GM18505 (cell line): ENCODE measurements around the gene EMC8.
A peak's percentile ranks its signal among the peaks of the same experiment; 100 is the strongest.
"Not testable (repeated sequence)": the region's sequence is repeated elsewhere in the genome, so short reads cannot be mapped to it uniquely, and the experiment has no call there.

ENCODE experiments used
- ATAC-seq: cut with Tn5 transposase; IDR thresholded peaks from one replicate; pipeline ENCODE4 v1.9.1; 2021; ENCODE audit not compliant: unreplicated experiment
- POLR2A ChIP-seq: IDR thresholded peaks from 4 replicates; pipeline ENCODE4 v1.6.1; 2011; ENCODE audit warnings: borderline replicate concordance; ENCODE audit not compliant: insufficient read depth, insufficient read length; ENCODE audit errors: extremely low read depth

Gene EMC8

DNA sequence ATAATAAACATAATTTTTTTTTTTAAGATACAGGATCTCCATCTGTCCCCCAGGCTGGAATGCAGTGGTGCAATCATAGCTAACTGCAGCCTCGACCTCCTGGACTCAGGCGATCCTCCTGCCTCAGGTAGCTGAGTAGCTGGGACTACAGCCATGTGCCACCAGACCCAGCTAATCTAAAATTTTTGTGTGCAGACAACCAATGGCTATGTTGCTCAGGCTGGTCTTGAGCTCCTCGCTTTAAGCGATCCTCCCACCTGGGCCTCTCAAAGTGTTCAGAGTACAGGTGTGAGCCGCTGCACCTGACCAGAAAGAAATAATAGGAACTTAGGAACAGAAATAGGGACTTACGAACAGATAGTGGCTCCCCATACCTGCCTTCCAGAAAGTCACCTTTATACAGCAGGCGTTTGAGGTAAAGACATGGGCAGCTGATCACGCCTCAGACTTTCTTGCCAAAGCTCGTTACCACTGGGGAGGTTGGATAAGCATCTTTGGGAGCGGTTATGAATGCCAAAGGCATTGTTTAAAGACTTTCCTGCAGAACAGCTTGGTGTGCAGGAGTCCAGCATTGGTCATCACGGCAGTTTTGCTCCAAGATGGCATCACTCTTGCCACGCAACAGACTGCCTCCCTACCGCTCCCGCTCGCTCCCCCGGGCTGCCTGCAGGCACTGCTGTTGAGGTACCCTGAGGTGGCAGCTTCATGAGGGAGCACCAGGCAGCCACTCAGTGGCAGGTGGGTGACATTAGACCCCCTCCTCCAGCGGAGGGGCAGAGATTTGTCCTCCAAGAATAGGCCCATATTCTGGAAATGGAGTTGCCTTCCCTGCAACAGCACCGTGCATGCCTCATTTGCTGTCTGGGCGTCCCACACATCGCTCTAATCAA, 13.7 kb upstream of the EMC8 start:
- no peak for TF ChIP-seq POLR2A

DNA sequence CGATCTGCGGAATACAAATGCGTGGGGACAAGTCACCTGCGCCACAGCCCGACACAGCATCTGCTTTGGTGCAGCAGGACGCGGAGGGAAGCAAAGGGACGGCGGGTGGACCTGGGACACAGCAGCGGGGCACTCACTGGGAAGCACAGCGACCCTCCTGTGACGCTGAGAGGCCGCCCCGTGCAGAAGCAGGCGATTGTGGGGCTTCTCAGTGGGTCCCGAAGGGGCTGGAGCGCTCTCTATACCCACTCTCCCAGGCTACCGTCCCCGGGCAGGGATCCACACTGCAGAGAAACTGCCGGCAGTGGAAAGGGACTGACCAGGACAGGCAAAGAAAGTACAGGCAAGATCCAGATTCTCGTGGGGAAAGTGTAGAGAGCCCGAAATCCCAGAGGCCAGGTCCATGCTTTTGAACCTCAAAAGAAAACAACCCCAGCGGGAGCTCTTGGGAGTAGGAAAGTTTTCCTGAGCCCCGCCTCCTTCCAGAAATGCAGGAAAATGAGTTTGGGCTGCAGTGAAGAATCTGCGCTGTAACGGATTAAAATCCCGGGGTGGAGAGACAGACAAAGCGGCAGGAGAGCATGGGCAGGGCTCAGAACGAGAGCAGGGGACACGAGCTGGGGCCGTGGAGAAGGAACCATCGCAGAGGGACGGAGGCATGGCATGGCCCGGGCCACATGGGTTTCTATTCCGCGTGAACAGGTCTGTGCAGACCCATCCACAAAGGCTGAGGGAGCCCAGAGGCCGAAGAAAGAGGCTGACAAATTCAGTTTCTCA, 12.9 kb upstream of the EMC8 start:
- no peak for TF ChIP-seq POLR2A
- ATAC-seq = no peak

More for the DNA sequence above, 13.7 kb upstream of the EMC8 start:
- ATAC-seq = no peak

DNA sequence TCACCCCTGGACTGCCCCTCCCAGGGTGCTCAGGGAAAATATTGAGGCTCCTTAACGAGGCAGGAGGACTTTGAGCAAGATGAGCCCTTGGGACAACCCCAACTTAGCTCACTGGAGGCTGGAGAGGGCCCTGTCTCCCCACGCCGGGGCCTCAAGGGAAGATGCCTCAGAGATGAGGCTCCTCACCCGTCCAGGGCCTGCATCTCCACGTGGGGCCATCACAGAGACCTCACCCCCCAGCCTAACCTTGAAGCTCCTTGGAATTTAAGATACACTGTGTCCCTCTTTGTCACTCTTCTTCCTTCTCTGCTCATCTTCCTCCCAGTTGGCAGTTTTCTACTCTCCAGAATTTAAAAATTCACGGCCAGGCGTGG, 11.4 kb upstream of the EMC8 start:
- no peak for TF ChIP-seq POLR2A
- no peak for ATAC-seq

DNA sequence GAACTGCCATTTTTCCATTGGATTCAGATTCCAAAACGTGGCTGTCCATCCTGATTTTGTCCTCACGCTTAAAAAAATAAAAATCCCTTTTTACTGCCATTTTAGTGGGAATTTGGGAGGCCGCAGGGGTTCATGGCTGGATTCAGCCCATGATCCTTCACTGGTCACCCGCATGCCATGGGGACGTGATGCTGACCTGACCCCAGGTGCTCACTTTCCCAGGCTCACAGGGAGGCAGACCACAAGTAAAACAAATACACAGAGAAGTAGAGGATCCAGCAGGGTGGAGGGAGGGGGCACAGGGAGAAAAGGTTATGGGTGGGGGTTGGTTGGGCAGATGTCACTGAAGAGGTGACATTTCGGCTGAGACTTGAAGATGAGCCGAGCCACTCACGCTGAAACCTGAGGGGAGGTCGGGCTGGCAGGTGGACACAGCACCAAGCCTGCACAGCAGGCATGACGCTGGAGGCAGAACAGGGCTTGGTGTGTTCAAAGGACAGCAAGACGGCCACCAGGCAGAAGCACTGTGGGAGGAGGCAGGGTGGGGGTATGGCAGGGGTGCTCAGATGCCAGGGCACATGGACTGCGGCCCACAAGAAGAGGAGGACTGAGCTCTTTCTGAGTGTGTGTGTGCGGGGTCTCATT, 10.9 kb upstream of the EMC8 start:
- TF ChIP-seq POLR2A = no peak
- ATAC-seq = no peak

DNA sequence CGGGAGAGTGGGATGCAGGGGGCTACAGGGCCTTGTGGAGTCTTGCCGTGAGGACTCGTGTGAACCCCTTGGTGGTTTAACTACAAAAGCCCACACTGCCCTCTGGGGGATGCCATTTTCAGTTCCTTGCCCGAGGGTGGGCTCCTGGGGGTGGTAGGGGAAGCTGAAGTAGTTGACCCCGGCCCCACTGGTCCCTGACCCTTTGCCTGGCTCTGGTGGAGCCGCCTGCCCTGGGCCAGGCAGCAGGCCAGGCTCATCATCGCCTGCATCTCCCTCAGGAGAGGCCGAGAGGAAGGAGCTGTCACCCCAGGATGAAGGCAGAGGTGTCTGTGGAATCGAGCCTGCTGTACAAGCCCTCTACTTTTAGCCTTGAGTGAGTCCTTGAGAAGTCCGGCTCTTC, 10.3 kb upstream of the EMC8 start:
- TF ChIP-seq POLR2A = no peak
- no peak for ATAC-seq

DNA sequence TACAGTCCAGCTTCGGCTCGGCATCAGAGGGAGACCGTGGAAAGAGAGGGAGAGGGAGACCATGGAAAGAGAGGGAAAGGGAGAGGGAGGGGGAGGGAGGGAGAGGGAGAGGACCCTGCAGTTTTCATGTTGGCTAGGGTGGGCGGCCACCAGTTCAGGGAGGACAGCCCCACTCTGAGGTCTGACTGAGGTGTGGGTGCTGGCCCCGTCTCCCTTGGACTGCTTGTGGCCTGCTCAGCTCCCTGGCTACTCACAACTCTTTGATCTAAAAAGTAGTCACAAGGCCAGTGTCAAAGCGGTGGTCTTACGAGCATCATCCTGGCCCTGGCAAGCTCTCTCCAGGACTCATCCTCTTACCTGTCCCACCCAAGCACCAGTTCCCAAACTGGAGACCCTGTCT, 9.6 kb upstream of the EMC8 start:
- TF ChIP-seq POLR2A = no peak
- ATAC-seq = no peak

DNA sequence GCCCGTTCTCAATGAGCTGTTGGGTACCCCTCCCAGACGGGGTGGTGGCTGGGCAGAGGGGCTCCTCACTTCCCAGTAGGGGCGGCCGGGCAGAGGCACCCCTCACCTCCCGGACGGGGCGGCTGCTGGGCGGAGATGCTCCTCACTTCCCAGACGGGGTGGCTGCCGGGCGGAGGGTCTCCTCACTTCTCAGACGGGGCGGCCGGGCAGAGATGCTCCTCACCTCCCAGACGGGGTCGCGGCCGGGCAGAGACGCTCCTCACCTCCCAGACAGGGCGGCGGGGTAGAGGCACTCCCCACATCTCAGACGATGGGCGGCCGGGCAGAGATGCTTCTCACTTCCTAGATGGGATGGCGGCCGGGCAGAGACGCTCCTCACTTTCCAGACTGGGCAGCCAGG, 8.8 kb upstream of the EMC8 start:
- ATAC-seq = not testable (repeated sequence)

DNA sequence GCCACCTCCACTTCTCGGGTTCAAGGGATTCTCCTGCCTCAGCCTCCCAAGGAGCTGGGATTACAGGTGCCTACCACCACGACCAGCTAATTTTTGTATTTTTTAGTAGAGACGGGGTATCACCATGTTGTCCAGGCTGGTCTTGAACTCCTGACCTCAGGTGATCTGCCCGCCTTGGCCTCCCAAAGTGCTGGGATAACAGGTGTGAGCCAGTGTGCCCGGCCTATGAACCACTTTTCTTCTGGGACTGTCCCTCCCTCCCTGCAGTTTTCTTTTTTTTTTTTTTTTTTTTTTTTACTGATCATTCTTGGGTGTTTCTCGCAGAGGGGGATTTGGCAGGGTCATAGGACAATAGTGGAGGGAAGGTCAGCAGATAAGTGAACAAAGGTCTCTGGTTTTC, 8.0 kb upstream of the EMC8 start:
- not testable (repeated sequence) for ATAC-seq

DNA sequence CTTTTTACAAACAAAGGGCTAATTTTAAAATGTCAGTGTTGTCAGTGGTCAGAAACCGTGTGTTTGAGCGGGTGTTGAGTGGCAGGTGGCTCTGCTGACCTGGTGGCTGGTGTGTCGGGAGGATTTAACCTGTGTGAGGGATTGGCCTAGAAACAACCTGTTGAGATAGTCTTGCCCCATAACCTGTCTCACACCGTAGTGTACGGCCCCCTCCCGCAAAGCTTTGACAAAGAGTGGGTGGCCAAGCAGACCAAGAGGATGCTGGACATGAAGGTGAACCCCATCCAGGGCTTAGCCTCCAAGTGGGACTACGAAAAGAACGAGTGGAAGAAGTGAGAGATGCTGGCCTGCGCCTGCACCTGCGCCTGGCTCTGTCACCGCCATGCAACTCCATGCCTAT, 7.2 kb upstream of the EMC8 start:
- no peak for TF ChIP-seq POLR2A
- ATAC-seq = no peak

DNA sequence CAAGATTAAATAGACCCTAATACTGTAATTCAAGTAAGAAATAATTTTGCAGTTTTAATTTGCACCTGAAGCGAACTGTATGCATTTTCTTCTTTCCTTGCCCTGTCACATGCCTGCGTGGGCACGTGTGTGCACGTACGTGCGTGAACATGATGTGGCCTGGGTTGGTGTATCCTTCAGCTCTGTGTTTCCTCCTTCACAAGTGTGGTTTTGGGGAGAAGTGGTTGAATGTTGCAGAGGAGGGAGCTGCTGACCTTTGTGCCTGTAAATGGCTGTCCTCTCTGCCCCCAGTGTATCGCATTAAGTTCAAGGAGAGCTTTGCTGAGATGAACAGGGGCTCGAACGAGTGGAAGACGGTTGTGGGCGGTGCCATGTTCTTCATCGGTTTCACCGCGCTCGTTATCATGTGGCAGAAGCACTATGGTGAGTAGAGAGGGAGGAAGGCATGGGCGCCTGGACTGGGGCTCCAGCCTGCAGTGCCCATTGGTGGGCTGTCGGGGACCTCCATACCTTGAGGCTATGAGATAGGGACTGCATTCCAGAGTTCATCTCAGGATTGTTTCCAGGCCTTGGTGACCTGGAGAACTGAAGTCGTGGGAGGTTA, 6.2 kb upstream of the EMC8 start:
- no peak for TF ChIP-seq POLR2A
- ATAC-seq = no peak

DNA sequence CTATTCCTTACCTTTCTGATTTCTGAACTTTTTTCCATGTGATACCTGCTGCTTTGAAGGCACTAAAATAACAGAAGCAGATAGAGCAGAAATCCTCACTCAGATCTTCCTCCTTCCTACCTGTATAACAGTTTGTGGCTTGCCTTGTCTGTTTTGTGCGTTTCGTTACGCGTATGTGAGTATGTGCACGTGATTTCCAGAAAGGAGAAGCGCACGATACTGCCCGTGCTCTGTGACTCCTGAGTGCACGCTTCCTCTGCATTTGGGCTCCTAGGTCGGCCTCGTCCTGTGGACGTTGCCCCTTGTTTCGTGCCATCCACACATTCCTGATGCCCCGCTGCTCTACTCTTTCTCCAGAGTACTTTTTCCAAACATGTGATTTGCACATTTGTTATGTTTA, 4.2 kb upstream of the EMC8 start:
- no peak for ATAC-seq
- no peak for TF ChIP-seq POLR2A

DNA sequence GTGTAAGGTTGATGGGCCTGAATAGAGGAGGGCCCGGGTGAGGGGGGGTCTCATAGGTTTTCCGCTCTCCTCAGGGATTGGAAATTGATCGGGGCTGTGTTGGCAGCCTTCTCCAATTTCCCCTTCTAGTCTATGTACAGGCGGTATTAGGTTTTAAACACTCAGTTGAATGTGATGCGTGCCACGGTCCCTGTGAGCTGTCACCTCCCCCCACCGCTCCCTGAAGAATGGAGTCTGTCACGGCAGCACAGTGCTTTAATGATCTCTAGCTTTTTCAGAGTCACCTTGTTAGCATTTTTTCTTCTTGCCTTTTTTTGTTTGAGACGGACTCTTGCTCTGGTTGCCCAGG, 951 bp upstream of the EMC8 start:
- ATAC-seq = no peak
- no peak for TF ChIP-seq POLR2A

DNA sequence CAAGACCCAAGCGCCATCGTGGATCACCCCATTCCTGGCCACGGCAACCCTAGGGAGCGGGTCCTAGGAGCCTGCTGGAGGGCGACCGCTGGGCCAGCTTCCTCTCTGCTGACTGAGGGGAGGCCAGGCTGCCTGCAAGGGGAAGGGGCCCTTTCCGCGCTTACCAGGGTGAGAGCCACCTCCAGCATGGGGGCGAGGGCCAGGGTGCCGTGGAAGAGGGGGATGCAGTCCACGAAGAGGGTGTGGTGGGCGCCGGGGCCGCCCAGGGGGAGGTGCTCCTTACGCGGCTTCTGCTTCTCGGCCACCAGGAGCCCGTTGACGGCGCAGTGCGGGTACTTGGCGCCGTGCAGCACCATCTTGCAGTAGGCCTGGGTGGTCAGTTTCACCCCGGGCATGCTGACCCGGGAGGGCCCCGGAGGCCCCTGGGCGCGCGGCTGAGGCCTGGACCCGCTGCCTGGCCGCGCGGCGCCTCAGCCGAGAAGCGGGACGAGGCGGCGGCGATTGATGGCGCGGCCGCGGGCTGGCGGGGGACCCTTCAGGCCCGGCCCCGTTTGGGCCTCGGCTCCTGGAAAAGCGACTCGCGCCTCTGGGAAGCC, 345 bp downstream of the EMC8 start:
- TF ChIP-seq POLR2A = no peak
- ATAC-seq = peak; percentile 23

DNA sequence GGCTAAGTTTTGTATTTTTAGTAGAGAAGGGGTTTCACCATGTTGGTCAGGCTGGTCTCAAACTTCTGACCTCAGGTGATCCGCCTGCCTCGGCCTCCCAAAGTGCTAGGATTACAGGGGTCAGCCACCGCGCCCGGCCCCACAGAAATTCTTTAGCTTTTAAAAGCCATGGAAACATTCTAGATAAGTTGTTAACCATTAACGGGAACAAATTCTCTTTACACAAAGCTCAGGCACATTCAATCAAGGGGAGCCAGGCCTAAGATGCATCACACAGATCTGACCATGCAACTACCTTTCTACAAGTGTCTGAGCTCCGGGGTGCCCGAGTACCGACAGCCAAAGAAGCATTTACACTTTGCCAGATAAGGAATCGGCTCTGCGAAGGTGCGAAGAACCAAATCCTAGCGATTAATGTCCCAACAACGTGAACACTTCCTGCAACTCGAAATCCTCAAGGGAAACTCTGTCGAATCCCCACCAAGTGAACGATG, 1.0 kb downstream of the EMC8 start:
- no peak for ATAC-seq
- no peak for TF ChIP-seq POLR2A

DNA sequence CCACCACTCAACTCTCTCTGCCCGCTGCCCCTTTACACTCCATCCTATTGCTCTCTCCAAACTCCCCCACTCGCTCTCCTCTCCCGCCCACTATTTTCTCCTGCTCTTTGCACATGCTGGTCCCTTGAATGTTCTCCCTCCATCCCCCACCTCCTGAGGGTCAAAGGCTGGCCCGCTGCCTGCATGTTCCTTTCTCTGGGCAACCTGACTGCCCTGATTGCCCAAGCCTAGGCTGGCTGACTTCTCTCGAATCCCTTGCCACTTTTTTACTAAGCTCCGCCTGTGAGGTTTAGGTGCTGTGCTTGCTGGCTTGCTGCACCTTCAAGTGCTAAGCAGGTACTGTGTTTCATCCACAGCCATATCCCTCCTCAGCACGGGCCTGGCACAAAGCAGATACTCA, 2.7 kb downstream of the EMC8 start:
- TF ChIP-seq POLR2A = no peak
- no peak for ATAC-seq
